Osteocyte (in vitro differentiated cells): ENCODE results near the gene GPD1. TPM values are rescaled to one million over a fixed set of nuclear protein-coding genes. Genes with fewer than 3 reads are reported as not detected.

ENCODE experiments used
- DNase-seq: peaks from one replicate; pipeline ENCODE4 v3.0.0; 2021; ENCODE audit warnings: mixed read lengths; ENCODE audit not compliant: unreplicated experiment; ENCODE audit errors: extremely low spot score
- H3K27ac Mint-ChIP-seq: one replicate; pipeline ENCODE4 v1.8.0; 2021; ENCODE audit warnings: mild to moderate bottlenecking, mixed read lengths; ENCODE audit not compliant: unreplicated experiment
- H3K27me3 Mint-ChIP-seq: one replicate; pipeline ENCODE4 v1.8.0; 2021; ENCODE audit warnings: mixed read lengths; ENCODE audit not compliant: unreplicated experiment
- H3K36me3 Mint-ChIP-seq: one replicate; pipeline ENCODE4 v1.8.0; 2021; ENCODE audit warnings: mixed read lengths; ENCODE audit not compliant: unreplicated experiment
- H3K4me1 Mint-ChIP-seq: one replicate; pipeline ENCODE4 v1.8.0; 2021; ENCODE audit warnings: mixed read lengths; ENCODE audit not compliant: unreplicated experiment
- H3K4me3 Mint-ChIP-seq: one replicate; pipeline ENCODE4 v1.8.0; 2021; ENCODE audit warnings: mild to moderate bottlenecking, moderate library complexity, mixed read lengths; ENCODE audit not compliant: unreplicated experiment
- H3K9me3 Mint-ChIP-seq: one replicate; pipeline ENCODE4 v1.8.0; 2021; ENCODE audit warnings: mixed read lengths; ENCODE audit not compliant: unreplicated experiment
- total RNA-seq: library from RNA; stranded (reverse); gene quantifications from 2 replicates; pipeline ENCODE4 v1.2.1, GENCODE V29; 2021
- TF ChIP-seq, protein P1 (sequence below): fragments of 200-600 bp; sonication (generic); IDR thresholded peaks from 2 replicates; pipeline ENCODE4 v1.5.0; 2021; ENCODE audit warnings: antibody characterized with exemption, mild to moderate bottlenecking, moderate library complexity

GPD1 gene
- total RNA-seq, 1 donor from 2014 or later: 0.43 TPM

DNA sequence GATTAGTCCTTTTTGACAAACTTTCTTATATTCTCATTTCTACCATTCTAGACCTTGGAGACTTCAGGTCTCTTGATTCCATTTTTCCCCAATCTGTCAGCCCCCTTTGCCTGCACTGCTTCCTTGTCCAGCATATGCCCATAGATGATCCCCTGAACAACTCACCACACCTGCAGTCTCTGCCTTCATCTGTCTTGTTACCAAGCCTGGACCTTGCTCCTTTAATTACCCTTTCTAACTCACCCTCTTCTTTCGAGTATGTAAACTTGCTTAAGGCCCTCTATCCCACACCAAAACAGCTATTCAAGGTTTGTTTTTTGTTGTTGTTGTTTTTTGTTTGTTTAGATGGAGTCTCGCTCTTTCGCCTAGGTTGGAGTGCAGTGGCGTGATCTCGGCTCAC, 17.8 kb downstream of the GPD1 start:
- Mint-ChIP-seq H3K27me3 (no peaks in the 10 kb centered on the region), H3K36me3 (peaks cover 21% of the 10 kb centered on the region), H3K9me3 (no peaks in the 10 kb centered on the region), H3K4me3 (no peak overlapping the region), H3K4me1 (peaks cover under 1% of the 10 kb centered on the region), H3K27ac (no peak overlapping the region)
- no peak for DNase-seq
- TF ChIP-seq, protein P1, sequence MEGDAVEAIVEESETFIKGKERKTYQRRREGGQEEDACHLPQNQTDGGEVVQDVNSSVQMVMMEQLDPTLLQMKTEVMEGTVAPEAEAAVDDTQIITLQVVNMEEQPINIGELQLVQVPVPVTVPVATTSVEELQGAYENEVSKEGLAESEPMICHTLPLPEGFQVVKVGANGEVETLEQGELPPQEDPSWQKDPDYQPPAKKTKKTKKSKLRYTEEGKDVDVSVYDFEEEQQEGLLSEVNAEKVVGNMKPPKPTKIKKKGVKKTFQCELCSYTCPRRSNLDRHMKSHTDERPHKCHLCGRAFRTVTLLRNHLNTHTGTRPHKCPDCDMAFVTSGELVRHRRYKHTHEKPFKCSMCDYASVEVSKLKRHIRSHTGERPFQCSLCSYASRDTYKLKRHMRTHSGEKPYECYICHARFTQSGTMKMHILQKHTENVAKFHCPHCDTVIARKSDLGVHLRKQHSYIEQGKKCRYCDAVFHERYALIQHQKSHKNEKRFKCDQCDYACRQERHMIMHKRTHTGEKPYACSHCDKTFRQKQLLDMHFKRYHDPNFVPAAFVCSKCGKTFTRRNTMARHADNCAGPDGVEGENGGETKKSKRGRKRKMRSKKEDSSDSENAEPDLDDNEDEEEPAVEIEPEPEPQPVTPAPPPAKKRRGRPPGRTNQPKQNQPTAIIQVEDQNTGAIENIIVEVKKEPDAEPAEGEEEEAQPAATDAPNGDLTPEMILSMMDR: no peak

DNA sequence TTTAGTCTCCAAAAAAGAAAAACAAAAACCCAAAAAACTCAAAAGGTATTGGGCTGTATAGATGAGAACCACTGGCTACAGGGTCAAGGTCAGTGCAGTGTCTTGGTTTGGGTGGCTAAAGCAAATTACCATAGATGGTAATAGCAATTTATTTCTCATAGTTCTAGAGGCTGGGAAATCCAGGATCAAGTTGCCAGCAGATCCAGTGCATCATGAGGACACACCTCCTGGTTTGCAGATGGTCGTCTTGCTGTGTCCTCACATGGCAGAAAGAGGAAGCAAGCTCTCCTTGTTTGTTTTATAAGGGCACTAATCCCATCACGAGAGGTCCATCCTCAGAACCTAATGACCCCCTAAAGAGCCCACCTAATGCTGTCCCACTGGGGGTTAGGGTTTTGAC, 19.4 kb downstream of the GPD1 start:
- no peak for DNase-seq
- Mint-ChIP-seq H3K36me3 (peaks cover 26% of the 10 kb centered on the region), H3K27me3 (no peaks in the 10 kb centered on the region), H3K27ac (no peak overlapping the region), H3K9me3 (no peaks in the 10 kb centered on the region), H3K4me3 (no peak overlapping the region), H3K4me1 (no peaks in the 10 kb centered on the region)
- TF ChIP-seq, protein P1: no peak

DNA sequence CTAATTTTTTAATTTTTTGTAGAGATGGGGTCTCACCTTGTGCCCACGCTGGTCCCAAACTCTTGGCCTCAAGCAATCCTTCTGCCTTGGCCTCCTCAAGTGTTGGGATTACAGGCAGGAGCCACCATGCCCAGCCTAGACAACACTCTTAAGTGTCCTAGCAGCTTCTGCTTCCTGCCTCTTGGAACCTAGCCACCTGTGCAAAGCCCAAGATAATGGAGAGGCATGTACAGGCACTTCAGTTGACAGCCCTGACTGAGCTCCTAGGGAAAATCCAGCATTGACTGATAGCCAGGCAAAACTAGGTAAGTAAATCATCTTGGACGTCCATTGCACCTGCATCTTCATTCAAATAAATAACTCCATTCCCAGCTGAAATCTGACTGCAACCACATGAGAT, 23.7 kb downstream of the GPD1 start:
- TF ChIP-seq, protein P1: no peak
- Mint-ChIP-seq H3K27me3 (no peaks in the 10 kb centered on the region), H3K36me3 (peaks cover 33% of the 10 kb centered on the region), H3K4me3 (no peak overlapping the region), H3K9me3 (no peaks in the 10 kb centered on the region), H3K4me1 (peaks cover under 1% of the 10 kb centered on the region), H3K27ac (no peak overlapping the region)
- DNase-seq: no peak

DNA sequence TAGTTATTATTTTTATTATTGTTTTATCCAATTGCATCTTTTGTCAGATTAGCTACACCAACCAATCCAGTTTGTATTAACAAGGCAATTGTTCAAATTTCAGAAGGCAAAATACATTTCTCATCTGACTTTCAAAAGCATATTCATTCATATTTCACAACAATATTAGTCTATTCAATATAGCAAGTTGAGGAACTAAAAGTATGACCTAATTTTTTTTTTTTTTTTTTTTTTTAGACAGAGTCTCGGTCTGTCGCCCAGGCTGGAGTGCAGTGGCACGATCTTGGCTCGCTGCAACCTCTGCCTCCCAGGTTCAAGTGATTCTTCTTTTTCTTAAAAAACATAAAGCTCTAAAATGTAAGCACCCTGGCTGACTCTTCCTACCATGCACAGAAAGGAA, 25.5 kb downstream of the GPD1 start:
- H3K4me1 Mint-ChIP-seq: peaks cover 2% of the 10 kb centered on the region

DNA sequence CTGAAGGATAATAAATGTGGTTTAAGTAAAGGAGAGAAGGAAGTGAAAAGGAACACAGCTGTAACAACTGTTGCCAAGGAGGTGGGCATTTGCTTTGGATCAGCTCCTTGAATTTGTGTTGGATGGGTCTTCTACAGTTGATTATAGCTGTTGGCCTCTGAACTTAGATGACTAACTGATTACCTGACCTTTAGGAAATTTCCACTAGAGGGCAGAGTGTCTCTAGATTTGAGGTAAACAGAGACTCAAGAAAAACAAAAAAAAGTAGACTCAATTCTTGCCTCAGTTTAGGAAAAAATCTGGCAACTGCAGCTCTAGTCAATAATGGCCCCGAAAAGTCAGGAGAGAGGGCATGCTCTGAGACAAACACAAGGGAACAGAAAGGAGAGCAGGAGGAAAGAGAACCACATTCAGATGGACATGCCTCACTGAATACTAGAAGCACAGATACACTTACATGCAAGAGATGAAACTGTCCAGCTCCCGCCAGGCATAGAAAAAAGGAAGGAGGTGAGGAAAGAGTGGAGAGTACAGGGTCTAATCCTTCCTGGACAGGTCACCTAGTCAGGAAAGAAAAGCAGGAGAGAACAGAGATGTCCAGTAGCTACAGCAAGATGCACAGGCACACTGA, 28.8 kb downstream of the GPD1 start:
- H3K36me3 Mint-ChIP-seq: peaks cover 32% of the 10 kb centered on the region
- H3K27me3 Mint-ChIP-seq: no peaks in the 10 kb centered on the region
- H3K4me3 Mint-ChIP-seq: no peak overlapping the region
- H3K27ac Mint-ChIP-seq: peak overlapping the region; percentile 63
- peaks cover 11% of the 10 kb centered on the region for H3K4me1 Mint-ChIP-seq
- no peak for DNase-seq
- TF ChIP-seq, protein P1: peak; percentile 69
- no peaks in the 10 kb centered on the region for H3K9me3 Mint-ChIP-seq

More for the DNA sequence above, 25.5 kb downstream of the GPD1 start:
- no peaks in the 10 kb centered on the region for H3K27me3 Mint-ChIP-seq
- peaks cover 29% of the 10 kb centered on the region for H3K36me3 Mint-ChIP-seq
- no peaks in the 10 kb centered on the region for H3K9me3 Mint-ChIP-seq
- H3K27ac Mint-ChIP-seq: no peak overlapping the region
- TF ChIP-seq, protein P1: no peak
- no peak for DNase-seq
- H3K4me3 Mint-ChIP-seq: no peak overlapping the region
